H1 (cell line): ENCODE data around the gene SPI1. TPM values are rescaled to one million over a fixed set of nuclear protein-coding genes. Genes with fewer than 3 reads are reported as not detected.

ENCODE experiments used
- CTCF ChIA-PET: fragments of 300-600 bp; sonication (Branson Sonifier 250); formaldehyde crosslinking; loops from one replicate; lab custom pipeline; 2021; ENCODE audit not compliant: partially characterized antibody; lab: Charles Lee
- POLR2A ChIA-PET: fragments of 300-600 bp; sonication (Branson Sonifier 250); formaldehyde crosslinking; loops from one replicate; lab custom pipeline; 2021; ENCODE audit warnings: inconsistent platforms; ENCODE audit not compliant: partially characterized antibody; lab: Charles Lee
- DNase-seq, 2 experiments: peaks; one replicate each; pipeline versions ENCODE4 v3.0.0 to v3.0.0-alpha.2; 2010 to 2022; ENCODE audit warnings: low spot score in 2 of 2, low read depth in 1 of 2, mixed read lengths in 1 of 2
- FAIRE-seq: peaks from 2 replicates; lab custom pipeline; 2011; peaks lifted over from hg19 to GRCh38; lab: Jason Lieb, UNC
- H2AFZ ChIP-seq: 2 replicates; pipeline ENCODE4 v1.8.1; 2012; ENCODE audit warnings: low read length, inconsistent platforms
- H2AK5ac ChIP-seq: 2 replicates; pipeline ENCODE4 v1.6.1; 2013; ENCODE audit warnings: low read depth, low read length
- H2BK120ac ChIP-seq: replicated peaks from 2 replicates; pipeline ENCODE3; 2013; ENCODE audit warnings: low read depth, low read length, inconsistent platforms
- H2BK12ac ChIP-seq: 2 replicates; pipeline ENCODE4 v1.6.1; 2013; ENCODE audit warnings: low read depth, low read length
- H2BK15ac ChIP-seq: 2 replicates; pipeline ENCODE4 v1.6.1; 2013; ENCODE audit warnings: low read length
- H2BK20ac ChIP-seq: 2 replicates; pipeline ENCODE4 v1.6.1; 2013; ENCODE audit warnings: low read length
- H2BK5ac ChIP-seq: 2 replicates; pipeline ENCODE4 v1.6.1; 2013; ENCODE audit warnings: low read depth, low read length
- H3K14ac ChIP-seq: 2 replicates; pipeline ENCODE4 v1.6.1; 2013; ENCODE audit warnings: inconsistent platforms; ENCODE audit not compliant: insufficient read length
- H3K18ac ChIP-seq: 2 replicates; pipeline ENCODE4 v1.6.1; 2013; ENCODE audit warnings: low read length; ENCODE audit errors: extremely low read depth
- H3K23ac ChIP-seq: 2 replicates; pipeline ENCODE4 v1.6.1; 2013; ENCODE audit warnings: inconsistent platforms; ENCODE audit not compliant: insufficient read length
- H3K23me2 ChIP-seq: 2 replicates; pipeline ENCODE4 v1.6.1; 2013; ENCODE audit warnings: low read depth, low read length
- H3K27ac ChIP-seq: 2 replicates; pipeline ENCODE4 v1.6.1; 2011; ENCODE audit warnings: low read depth, low read length, inconsistent platforms
- H3K27me3 ChIP-seq, 4 experiments: replicated peaks in 1 of 4; 1 replicate in 1 of 4; 2 replicates in 3 of 4; pipeline versions ENCODE4 v1.6.1 to v1.8.1; 2011 to 2013; ENCODE audit warnings: low read length in 3 of 4, mild to moderate bottlenecking in 3 of 4, inconsistent platforms in 2 of 4, mixed read lengths in 2 of 4, moderate library complexity in 1 of 4; ENCODE audit not compliant: control insufficient read depth in 3 of 4, insufficient read depth in 3 of 4; ENCODE audit errors: extremely low read depth in 1 of 4
- H3K36me3 ChIP-seq, 4 experiments: 2 replicates each; pipeline versions ENCODE4 v1.6.1 to v1.8.1; 2011 to 2013; ENCODE audit warnings: mild to moderate bottlenecking in 4 of 4, low read length in 3 of 4, moderate library complexity in 2 of 4, control low read depth in 1 of 4, inconsistent platforms in 1 of 4; ENCODE audit not compliant: insufficient read depth in 4 of 4, control insufficient read depth in 2 of 4
- H3K4ac ChIP-seq: replicated peaks from 2 replicates; pipeline ENCODE3; 2013; ENCODE audit warnings: low read length, low read depth, mixed read lengths, inconsistent platforms; ENCODE audit not compliant: insufficient read length
- H3K4me1 ChIP-seq, 4 experiments: replicated peaks in 1 of 4; 1 replicate in 1 of 4; 2 replicates in 3 of 4; pipeline versions ENCODE4 v1.6.1 to v1.8.1; 2011 to 2013; ENCODE audit warnings: low read length in 3 of 4, inconsistent platforms in 2 of 4, mixed read lengths in 1 of 4; ENCODE audit not compliant: insufficient read depth in 4 of 4, control insufficient read depth in 3 of 4
- H3K4me2 ChIP-seq, 2 experiments: 2 replicates each; pipeline versions ENCODE4 v1.6.1 to v1.8.1; 2011 to 2013; ENCODE audit warnings: low read depth in 2 of 2, low read length in 2 of 2, control low read depth in 1 of 2, inconsistent platforms in 1 of 2, mild to moderate bottlenecking in 1 of 2; ENCODE audit not compliant: insufficient read depth in 1 of 2
- H3K4me3 ChIP-seq, 4 experiments: fragments of 200-600, 300-600 bp in 1 of 4; sonication (generic), shearing (Covaris generic), sonication (Bioruptor Twin) in 1 of 4; 2 replicates each; pipeline versions ENCODE4 v1.5.1 to v1.8.1; 2011 to 2016; ENCODE audit warnings: low read length in 4 of 4, low read depth in 3 of 4, control low read depth in 2 of 4, inconsistent platforms in 2 of 4, mild to moderate bottlenecking in 2 of 4, mixed read lengths in 1 of 4, moderate library complexity in 1 of 4; ENCODE audit not compliant: insufficient read depth in 2 of 4; ENCODE audit errors: extremely low read depth in 1 of 4
- H3K56ac ChIP-seq: replicated peaks from 2 replicates; pipeline ENCODE3; 2013; ENCODE audit warnings: low read depth, mild to moderate bottlenecking, mixed read lengths, low read length, inconsistent platforms; ENCODE audit not compliant: insufficient read length
- H3K79me1 ChIP-seq: 2 replicates; pipeline ENCODE4 v1.6.1; 2013; ENCODE audit warnings: low read depth, low read length, control low read depth
- H3K79me2 ChIP-seq, 2 experiments: 2 replicates each; pipeline versions ENCODE4 v1.6.1 to v1.8.1; 2012 to 2013; ENCODE audit warnings: low read length in 2 of 2, mild to moderate bottlenecking in 2 of 2, inconsistent platforms in 1 of 2; ENCODE audit not compliant: insufficient read depth in 2 of 2, control insufficient read depth in 1 of 2
- H3K9ac ChIP-seq, 4 experiments: replicated peaks in 1 of 4; 1 replicate in 1 of 4; 2 replicates in 3 of 4; pipeline versions ENCODE4 v1.6.1 to v1.8.1; 2011 to 2013; ENCODE audit warnings: low read depth in 3 of 4, low read length in 3 of 4, control low read depth in 2 of 4, mild to moderate bottlenecking in 2 of 4, moderate library complexity in 2 of 4, inconsistent platforms in 1 of 4; ENCODE audit errors: extremely low read depth in 1 of 4
- H3K9me3 ChIP-seq, 2 experiments: 2 replicates each; pipeline versions ENCODE4 v1.6.1 to v1.8.1; 2012 to 2013; ENCODE audit warnings: mild to moderate bottlenecking in 2 of 2, moderate library complexity in 2 of 2, control low read depth in 1 of 2, inconsistent platforms in 1 of 2, low read depth in 1 of 2, low read length in 1 of 2, mixed read lengths in 1 of 2; ENCODE audit not compliant: insufficient read depth in 2 of 2
- H4K20me1 ChIP-seq, 2 experiments: replicated peaks in 1 of 2; 2 replicates each; pipeline versions ENCODE3 to v1.8.1; 2011 to 2013; ENCODE audit warnings: inconsistent platforms in 2 of 2, low read length in 2 of 2, mild to moderate bottlenecking in 1 of 2; ENCODE audit not compliant: insufficient read depth in 2 of 2, control insufficient read depth in 1 of 2
- H4K5ac ChIP-seq: 2 replicates; pipeline ENCODE4 v1.6.1; 2013; ENCODE audit warnings: low read length, low read depth, mixed read lengths, inconsistent platforms; ENCODE audit not compliant: insufficient read length
- H4K8ac ChIP-seq: 2 replicates; pipeline ENCODE4 v1.8.0; 2013; ENCODE audit warnings: mild to moderate bottlenecking, moderate library complexity, low read length, inconsistent platforms; ENCODE audit not compliant: insufficient read depth; ENCODE audit errors: extremely low read depth
- H4K91ac ChIP-seq: replicated peaks from 2 replicates; pipeline ENCODE3; 2013; ENCODE audit warnings: low read length, mixed read lengths, inconsistent platforms; ENCODE audit not compliant: insufficient read length
- CTBP2 ChIP-seq: IDR thresholded peaks from 2 replicates; pipeline ENCODE4 v1.7.0; 2011; ENCODE audit warnings: borderline replicate concordance, mild to moderate bottlenecking, moderate library complexity, mixed read lengths, low read length; ENCODE audit not compliant: insufficient read depth, insufficient read length
- CTCF ChIP-seq, 3 experiments: IDR thresholded peaks; 1 replicate in 2 of 3; 2 replicates in 1 of 3; pipeline versions ENCODE4 v1.5.1 to v1.6.1; 2011; ENCODE audit warnings: low read length in 3 of 3, mild to moderate bottlenecking in 3 of 3, inconsistent platforms in 2 of 3, low read depth in 1 of 3, moderate library complexity in 1 of 3; ENCODE audit not compliant: insufficient read depth in 1 of 3; ENCODE audit errors: control extremely low read depth in 1 of 3
- EP300 ChIP-seq, 2 experiments: IDR thresholded peaks; 1 replicate in 1 of 2; 2 replicates in 1 of 2; pipeline ENCODE4 v1.6.1; 2011 to 2012; ENCODE audit warnings: low read depth in 2 of 2, low read length in 2 of 2, mild to moderate bottlenecking in 2 of 2, borderline replicate concordance in 1 of 2, inconsistent platforms in 1 of 2, moderate library complexity in 1 of 2
- HDAC6 ChIP-seq: IDR thresholded peaks from one replicate; pipeline ENCODE4 v1.7.1; 2012; ENCODE audit warnings: low read depth, mild to moderate bottlenecking, inconsistent platforms, low read length, moderate library complexity
- KDM5A ChIP-seq: fragments of 200-600 bp; IDR thresholded peaks from 2 replicates; pipeline ENCODE4 v1.7.1; 2012; ENCODE audit warnings: mild to moderate bottlenecking, low read length, inconsistent platforms, mixed read lengths
- PHF8 ChIP-seq: fragments of 200-600 bp; sonication (generic); conservative IDR thresholded peaks from 2 replicates; pipeline ENCODE4 v1.7.1; 2012; ENCODE audit warnings: low read depth, mild to moderate bottlenecking, inconsistent platforms, low read length, moderate library complexity
- POLR2A ChIP-seq, 2 experiments: IDR thresholded peaks; 1 replicate in 1 of 2; 2 replicates in 1 of 2; pipeline ENCODE4 v1.6.1; 2011; ENCODE audit warnings: low read depth in 2 of 2, low read length in 2 of 2, mild to moderate bottlenecking in 2 of 2; ENCODE audit errors: control extremely low read depth in 1 of 2
- POU5F1 ChIP-seq: IDR thresholded peaks from 2 replicates; pipeline ENCODE4 v1.6.1; 2011; ENCODE audit warnings: low read depth, mild to moderate bottlenecking, low read length, moderate library complexity
- SAP30 ChIP-seq: fragments of 300-600 bp; sonication (generic); IDR thresholded peaks from 2 replicates; pipeline ENCODE4 v1.7.1; 2012; ENCODE audit warnings: low read length, moderate library complexity, mild to moderate bottlenecking, inconsistent platforms; ENCODE audit not compliant: insufficient read depth, insufficient replicate concordance
- SP2 ChIP-seq: IDR thresholded peaks from 2 replicates; pipeline ENCODE4 v1.6.1; 2012; ENCODE audit warnings: mild to moderate bottlenecking, low read length, inconsistent platforms
- SRF ChIP-seq: IDR thresholded peaks from 2 replicates; pipeline ENCODE4 v1.6.1; 2011; ENCODE audit warnings: mild to moderate bottlenecking, low read depth, low read length, moderate library complexity
- WGBS, 2 experiments: shearing (Covaris generic) in 1 of 2; methylation state at CpG; one replicate each; pipeline versions ENCODE4 v1.1.6 to v1.1.7; 2013 to 2015; ENCODE audit warnings: low lambda C conversion rate in 2 of 2, mixed read lengths in 2 of 2, inconsistent platforms in 1 of 2, low coverage in 1 of 2, missing lambda C conversion rate in 1 of 2; ENCODE audit not compliant: insufficient replicate concordance in 2 of 2, insufficient coverage in 1 of 2, insufficient read length in 1 of 2; ENCODE audit errors: extremely low coverage in 1 of 2, missing lambda C conversion rate in 1 of 2; 5-methylcytosine and 5-hydroxymethylcytosine counted together
- polyA plus RNA-seq, 7 experiments: library from polyadenylated mRNA; depleted of rRNA in 3 of 7; stranded (reverse) in 5 of 7; unstranded in 2 of 7; fragments of >200 nt in 5 of 7; fragments of 200-250 nt in 2 of 7; gene quantifications; 1 replicate in 5 of 7; 2 replicates in 1 of 7; 4 replicates in 1 of 7; pipeline versions ENCODE4 v1.2.1 to v1.2.3, GENCODE V29; 2011 to 2013; ENCODE audit warnings: missing spikeins in 2 of 7, mixed read lengths in 2 of 7
- total RNA-seq: library from RNA; stranded (reverse); fragmentation: NEBNext Ultra II Directional; extraction: Animal tissue kit (Norgen Biotek cat#: 25700); gene quantifications from 2 replicates; pipeline ENCODE4 v1.2.1, GENCODE V29; 2021

The SPI1 gene
- total and polyA plus RNA-seq, 2 of the 8 experiments (the other 6 are each of a cell fraction or from before 2014, with no cell fraction given) = 0.12 TPM; not detected in 1

GRCh38 chr11:47314992-47315391 lies 63.4 kb downstream of the SPI1 start:
- 97% methylated on average over 5 of the region's 5 CpGs; no CpG with 5 or more reads in 1 of the 2 experiments for WGBS, 2 experiments
- Histone ChIP-seq H4K8ac (no peak overlapping the region), H4K5ac (no peak overlapping the region), H4K91ac (no peak overlapping the region), H3K4me3 (no peak overlapping the region), H3K27me3 (no peaks in the 10 kb centered on the region), H3K23ac (no peak overlapping the region), H3K27ac (no peak overlapping the region), H3K56ac (no peak overlapping the region), H2BK15ac (no peak overlapping the region), H3K79me2 (no peaks in the 10 kb centered on the region), H3K9me3 (no peaks in the 10 kb centered on the region), H2AFZ (no peak overlapping the region), H2BK120ac (no peak overlapping the region), H2AK5ac (no peak overlapping the region), H3K4me2 (no peak overlapping the region), H2BK20ac (no peak overlapping the region), H3K79me1 (no peaks in the 10 kb centered on the region), H3K18ac (no peak overlapping the region), H3K4me1 (no peaks in the 10 kb centered on the region), H3K4ac (no peak overlapping the region), H2BK12ac (no peak overlapping the region), H4K20me1 (no peaks in the 10 kb centered on the region), H3K9ac (no peak overlapping the region), H2BK5ac (no peak overlapping the region), H3K36me3 (peaks cover 3 to 22% (median 16%) of the 10 kb centered on the region in 4 experiments; a peak in 6 of 8 replicates), H3K23me2 (no peaks in the 10 kb centered on the region), H3K14ac (no peak overlapping the region)
- DNase-seq (no peak), FAIRE-seq (no peak)
- no peak for TF ChIP-seq CTBP2
- no peak for TF ChIP-seq SP2
- no peak for TF ChIP-seq CTCF (IDR thresholded peaks at IDR 0.05; ENCODE audit: control extremely low read depth in 1 of 3, insufficient read depth in 1 of 3, low read depth in 1 of 3, low read length in 3 of 3)
- TF ChIP-seq EP300 (IDR thresholded peaks at IDR 0.05; ENCODE audit: borderline replicate concordance in 1 of 2, low read depth in 2 of 2, low read length in 2 of 2) = no peak
- no peak for TF ChIP-seq KDM5A
- no peak for TF ChIP-seq HDAC6
- no peak for TF ChIP-seq SRF
- TF ChIP-seq POU5F1 = no peak
- TF ChIP-seq PHF8 = no peak
- TF ChIP-seq SAP30 = no peak
- TF ChIP-seq POLR2A (IDR thresholded peaks at IDR 0.05; ENCODE audit: control extremely low read depth in 1 of 2, low read depth in 2 of 2, low read length in 2 of 2) = no peak
- CTCF ChIA-PET = interaction anchor here (1.1 to 1.7 kb wide), 4 partner anchors 10 to 97 kb away, joined by 3 to 10 read pairs (median 3); no protein-coding TSS in a partner anchor
- POLR2A ChIA-PET = no interaction called here
